Measurements from ENCODE around the gene BANF1. TPM values are rescaled to one million over a fixed set of nuclear protein-coding genes. Genes with fewer than 3 reads are reported as not detected.

Gene BANF1
- total RNA-seq, 6 experiments from 2014 or later: 257 to 337 (median 300) TPM

DNA sequence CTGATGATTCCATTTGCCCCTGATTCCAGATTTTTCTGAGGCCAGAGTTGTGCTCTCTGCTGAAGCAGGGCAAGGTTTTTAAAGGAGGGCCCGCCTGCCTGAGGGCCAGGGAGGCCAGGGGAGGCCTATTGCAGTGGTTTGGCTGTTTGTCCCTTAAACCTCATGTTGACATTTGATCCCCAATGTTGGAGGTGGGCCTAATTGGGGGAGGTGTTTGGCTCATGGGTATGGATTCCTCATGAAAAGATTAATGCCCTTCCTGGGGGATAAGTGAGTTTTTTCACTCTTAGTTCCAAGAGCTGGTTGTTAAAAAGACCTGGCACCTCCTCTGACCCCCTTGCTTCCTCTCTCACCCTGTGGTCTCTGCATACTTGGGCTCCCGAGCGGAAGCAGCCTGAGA, 37.5 kb downstream of the BANF1 start:
- Mint-ChIP-seq H3K36me3 (ENCODE audit: low read depth) (no peaks in the 10 kb centered on the region; the same call in 1 of the 2 replicates), H3K4me1 (ENCODE audit: low read depth) (peaks cover 5% of the 10 kb centered on the region), H3K27me3 (ENCODE audit: insufficient read depth) (peaks cover 14% of the 10 kb centered on the region), H3K27ac (no peak overlapping the region), H3K9me3 (peaks cover 7% of the 10 kb centered on the region), H3K4me3 (no peak overlapping the region)
- no peak for DNase-seq
- TF ChIP-seq, protein P1, sequence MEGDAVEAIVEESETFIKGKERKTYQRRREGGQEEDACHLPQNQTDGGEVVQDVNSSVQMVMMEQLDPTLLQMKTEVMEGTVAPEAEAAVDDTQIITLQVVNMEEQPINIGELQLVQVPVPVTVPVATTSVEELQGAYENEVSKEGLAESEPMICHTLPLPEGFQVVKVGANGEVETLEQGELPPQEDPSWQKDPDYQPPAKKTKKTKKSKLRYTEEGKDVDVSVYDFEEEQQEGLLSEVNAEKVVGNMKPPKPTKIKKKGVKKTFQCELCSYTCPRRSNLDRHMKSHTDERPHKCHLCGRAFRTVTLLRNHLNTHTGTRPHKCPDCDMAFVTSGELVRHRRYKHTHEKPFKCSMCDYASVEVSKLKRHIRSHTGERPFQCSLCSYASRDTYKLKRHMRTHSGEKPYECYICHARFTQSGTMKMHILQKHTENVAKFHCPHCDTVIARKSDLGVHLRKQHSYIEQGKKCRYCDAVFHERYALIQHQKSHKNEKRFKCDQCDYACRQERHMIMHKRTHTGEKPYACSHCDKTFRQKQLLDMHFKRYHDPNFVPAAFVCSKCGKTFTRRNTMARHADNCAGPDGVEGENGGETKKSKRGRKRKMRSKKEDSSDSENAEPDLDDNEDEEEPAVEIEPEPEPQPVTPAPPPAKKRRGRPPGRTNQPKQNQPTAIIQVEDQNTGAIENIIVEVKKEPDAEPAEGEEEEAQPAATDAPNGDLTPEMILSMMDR (IDR thresholded peaks at IDR 0.05): no peak

DNA sequence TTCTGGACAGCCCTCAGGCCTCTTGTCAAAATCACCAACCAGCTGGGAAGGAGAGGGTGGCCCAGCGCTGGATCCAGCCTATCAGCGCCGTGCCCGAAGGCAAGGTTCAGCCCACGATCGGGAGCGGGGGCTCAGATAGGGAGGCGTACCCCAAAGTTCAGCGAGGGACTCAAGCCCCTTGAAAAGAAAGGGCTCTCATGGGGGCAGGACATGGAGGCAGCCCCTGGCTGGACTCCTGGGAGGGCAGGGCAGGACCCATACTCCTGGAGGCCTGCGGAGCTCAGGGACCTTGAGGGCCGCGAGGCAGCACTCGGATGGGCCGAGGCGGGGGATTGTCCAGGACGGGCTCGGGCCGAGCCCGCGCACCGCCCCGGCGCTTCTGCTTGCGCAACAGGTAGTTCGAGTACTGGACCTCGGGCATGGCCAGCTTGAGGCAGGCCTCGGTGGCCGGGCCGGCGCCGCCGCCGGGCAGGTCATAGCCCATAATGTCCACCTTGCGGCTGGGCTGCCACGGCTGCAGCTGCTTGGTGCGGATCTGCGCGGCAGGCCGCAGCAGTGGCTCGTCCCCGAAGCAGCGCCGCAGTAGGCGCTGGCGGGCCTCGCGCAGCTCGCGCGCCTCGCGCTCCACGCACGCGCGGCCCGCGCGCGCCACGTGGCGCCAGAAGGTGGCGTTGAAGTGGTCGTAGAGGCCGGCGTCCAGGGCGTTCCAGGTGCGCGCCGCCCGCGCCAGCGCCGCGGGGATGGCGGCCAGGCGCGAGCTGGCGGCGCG, 40.1 kb downstream of the BANF1 start:
- Mint-ChIP-seq H3K27me3 (ENCODE audit: insufficient read depth) (peaks cover 8% of the 10 kb centered on the region), H3K36me3 (ENCODE audit: low read depth) (no peaks in the 10 kb centered on the region; the same call in 1 of the 2 replicates), H3K27ac (no peak overlapping the region), H3K4me3 (no peak overlapping the region), H3K4me1 (ENCODE audit: low read depth) (peaks cover 16% of the 10 kb centered on the region), H3K9me3 (no peaks in the 10 kb centered on the region)
- TF ChIP-seq, protein P1 (IDR thresholded peaks at IDR 0.05): no peak
- DNase-seq: no peak

DNA sequence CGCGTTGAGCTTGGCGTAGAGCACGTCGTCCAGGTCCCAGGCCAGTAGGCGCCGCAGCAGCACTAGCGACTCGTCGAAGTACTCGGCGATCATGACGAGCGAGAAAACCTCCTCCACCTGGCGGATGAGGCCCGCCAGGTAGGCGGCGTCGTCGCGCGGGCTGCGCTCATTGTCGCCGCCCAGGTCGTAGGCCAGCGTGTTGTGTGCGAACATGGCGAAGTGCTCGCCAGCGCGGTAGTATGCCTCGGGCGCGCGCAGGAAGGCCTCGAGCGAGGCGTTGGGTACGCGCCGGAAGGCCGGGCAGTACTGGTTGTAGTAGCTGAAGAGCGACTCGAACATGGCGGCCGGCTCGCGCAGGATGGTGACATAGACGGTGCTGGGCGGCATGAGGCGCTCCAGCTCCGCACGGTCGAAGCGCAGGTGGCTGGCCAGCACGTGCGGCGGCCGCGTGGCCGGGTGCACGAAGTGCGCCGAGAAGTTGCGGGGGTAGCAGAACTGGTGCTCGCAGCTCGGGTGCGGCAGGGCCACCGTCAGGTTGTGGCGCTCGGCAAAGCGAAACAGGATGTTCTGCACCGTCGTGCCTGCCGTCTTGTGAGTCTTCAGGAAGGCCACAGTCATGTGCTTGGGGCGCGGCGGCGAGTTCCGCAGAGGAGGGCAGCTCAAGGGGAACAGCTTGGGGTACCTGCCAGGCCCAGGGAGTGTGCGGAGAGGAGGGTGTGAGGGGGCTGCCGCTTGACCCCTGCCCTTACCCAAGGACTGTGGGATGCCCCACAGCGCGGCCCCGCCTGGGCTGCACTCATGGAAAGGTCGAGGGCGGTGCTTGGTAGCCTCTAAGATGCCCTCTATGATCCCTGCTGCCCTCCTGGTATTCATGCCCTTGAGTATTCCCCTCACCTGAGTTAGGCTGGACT, 40.9 kb downstream of the BANF1 start:
- no peak for DNase-seq
- H3K4me3 Mint-ChIP-seq: no peak overlapping the region
- H3K36me3 Mint-ChIP-seq (ENCODE audit: low read depth): no peaks in the 10 kb centered on the region
- TF ChIP-seq, protein P1 (IDR thresholded peaks at IDR 0.05): no peak
- no peaks in the 10 kb centered on the region for H3K9me3 Mint-ChIP-seq
- peaks cover 12% of the 10 kb centered on the region for H3K27me3 Mint-ChIP-seq (ENCODE audit: insufficient read depth)
- no peak overlapping the region for H3K27ac Mint-ChIP-seq
- H3K4me1 Mint-ChIP-seq (ENCODE audit: low read depth): peaks cover 22% of the 10 kb centered on the region

DNA sequence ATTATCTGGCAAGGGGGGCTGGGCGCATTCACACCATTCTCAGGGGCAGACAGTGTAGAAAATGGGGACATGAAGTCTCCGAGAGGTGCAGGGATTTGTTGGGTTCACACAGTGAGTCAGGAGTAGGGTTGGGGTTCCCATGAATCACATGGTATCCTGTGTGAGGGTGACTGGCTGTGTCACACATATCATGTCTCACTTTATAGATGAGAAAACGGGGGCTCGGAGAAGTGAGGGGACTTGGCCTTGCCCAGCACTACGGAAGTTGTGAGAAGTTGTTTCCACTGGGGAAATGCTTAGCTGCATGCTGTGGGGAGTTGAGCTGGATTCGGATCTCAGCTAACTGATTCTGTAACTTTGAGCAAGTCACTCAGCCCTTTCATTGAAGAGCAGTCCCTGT, 42.5 kb downstream of the BANF1 start:
- no peaks in the 10 kb centered on the region for H3K9me3 Mint-ChIP-seq

DNA sequence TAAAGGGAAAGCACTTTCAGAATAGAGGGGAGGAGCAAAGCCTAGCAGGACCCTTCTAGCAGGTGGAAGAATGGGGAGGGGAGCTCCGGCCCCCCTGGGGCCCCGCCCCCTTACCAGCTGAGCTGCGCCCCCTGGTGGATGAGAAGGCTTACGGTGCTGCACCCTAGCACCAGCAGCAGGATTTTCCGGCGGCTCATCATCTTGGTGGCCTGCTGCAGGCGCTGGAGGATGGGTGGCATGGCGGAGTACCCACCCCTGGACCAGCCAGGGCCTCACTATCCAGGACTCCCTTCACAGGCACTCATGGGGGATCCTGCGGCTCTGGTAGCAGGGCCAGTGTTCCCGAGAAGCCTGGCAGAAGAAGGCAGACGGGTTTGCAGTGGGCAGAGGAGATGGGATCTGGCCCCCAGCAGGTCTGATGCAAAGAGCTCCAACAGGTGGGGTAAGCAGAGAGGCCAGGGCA, 42.9 kb downstream of the BANF1 start:
- peaks cover 22% of the 10 kb centered on the region for H3K4me1 Mint-ChIP-seq (ENCODE audit: low read depth)
- peak; percentile 59 for DNase-seq
- H3K27me3 Mint-ChIP-seq (ENCODE audit: insufficient read depth): peaks cover 8% of the 10 kb centered on the region
- H3K9me3 Mint-ChIP-seq: no peaks in the 10 kb centered on the region
- TF ChIP-seq, protein P1 (IDR thresholded peaks at IDR 0.05): peak; percentile 98
- no peak overlapping the region for H3K27ac Mint-ChIP-seq
- H3K36me3 Mint-ChIP-seq (ENCODE audit: low read depth): no peaks in the 10 kb centered on the region
- H3K4me3 Mint-ChIP-seq: peak overlapping the region; percentile 3; the same call in 1 of the 2 replicates

More for the DNA sequence above, 42.5 kb downstream of the BANF1 start:
- H3K27me3 Mint-ChIP-seq (ENCODE audit: insufficient read depth): peaks cover 10% of the 10 kb centered on the region
- no peak overlapping the region for H3K27ac Mint-ChIP-seq
- peak overlapping the region; percentile 3; the same call in 1 of the 2 replicates for H3K4me3 Mint-ChIP-seq
- H3K4me1 Mint-ChIP-seq (ENCODE audit: low read depth): peaks cover 22% of the 10 kb centered on the region
- H3K36me3 Mint-ChIP-seq (ENCODE audit: low read depth): no peaks in the 10 kb centered on the region
- TF ChIP-seq, protein P1 (IDR thresholded peaks at IDR 0.05): no peak
- DNase-seq: no peak

Data from HFFc6 (cell line).